ENCODE data around the gene TXNRD1.
"Not testable (repeated sequence)": the region's sequence is repeated elsewhere in the genome, so short reads cannot be mapped to it uniquely, and the experiment has no call there.

Gene TXNRD1

DNA sequence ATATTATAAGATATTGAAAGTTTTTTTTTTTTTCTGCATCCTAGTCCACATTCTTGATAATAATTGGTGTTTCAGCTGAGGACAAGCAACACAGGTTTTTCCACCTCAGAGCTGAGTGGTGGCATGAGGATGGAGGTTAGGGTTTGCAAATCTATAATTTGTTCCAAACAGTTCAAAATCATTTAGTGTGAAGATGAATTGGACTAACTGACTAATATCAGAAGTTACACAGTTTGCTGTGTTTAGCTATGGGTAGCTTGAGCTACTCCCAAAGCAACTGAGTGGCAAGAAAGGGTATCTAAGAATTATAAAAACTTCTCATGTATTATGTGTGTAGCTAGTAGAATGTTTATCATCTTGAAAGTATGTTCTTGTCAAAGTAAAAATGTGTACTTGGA lies 105.0 kb downstream of the TXNRD1 start:
- no peak for DNase-seq (ENCODE audit: low spot score)
- in situ Hi-C loops (cut with MboI; ENCODE audit: low sequenced_read_pairs, unreplicated experiment): no loop called here
- TF ChIP-seq CTCF (IDR thresholded peaks at IDR 0.05; ENCODE audit: borderline replicate concordance, control extremely low read depth, extremely low read depth, insufficient read depth, missing control alignments): no peak

GRCh38 chr12:104321949-104322348 lies 106.4 kb downstream of the TXNRD1 start:
- in situ Hi-C loops (cut with MboI; ENCODE audit: low sequenced_read_pairs, unreplicated experiment): no loop called here
- DNase-seq (ENCODE audit: low spot score): no peak
- no peak for TF ChIP-seq CTCF (IDR thresholded peaks at IDR 0.05; ENCODE audit: borderline replicate concordance, control extremely low read depth, extremely low read depth, insufficient read depth, missing control alignments)

DNA sequence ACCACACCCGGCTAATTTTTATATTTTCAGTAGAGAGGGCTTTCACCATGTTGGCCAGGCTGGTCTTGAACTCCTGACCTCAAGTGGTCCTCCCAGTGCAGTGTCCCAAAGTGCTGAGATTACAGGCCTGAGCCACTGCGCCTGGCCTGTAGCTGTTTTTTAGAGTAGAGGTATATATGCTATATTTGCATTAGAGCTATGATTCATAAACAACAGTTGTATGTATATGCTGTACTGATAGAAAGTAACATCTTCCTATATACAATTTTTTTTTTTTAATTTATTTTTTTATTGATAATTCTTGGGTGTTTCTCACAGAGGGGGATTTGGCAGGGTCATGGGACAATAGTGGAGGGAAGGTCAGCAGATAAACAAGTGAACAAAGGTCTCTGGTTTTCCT lies 107.0 kb downstream of the TXNRD1 start:
- DNase-seq (ENCODE audit: low spot score); in situ Hi-C loops (cut with MboI; ENCODE audit: low sequenced_read_pairs, unreplicated experiment): not testable (repeated sequence)

- in situ Hi-C loops (cut with MboI; ENCODE audit: low sequenced_read_pairs, unreplicated experiment): no loop called here
- TF ChIP-seq CTCF (IDR thresholded peaks at IDR 0.05; ENCODE audit: borderline replicate concordance, control extremely low read depth, extremely low read depth, insufficient read depth, missing control alignments): no peak
- no peak for DNase-seq (ENCODE audit: low spot score)
Measured at GRCh38 chr12:104323899-104324298, 108.3 kb downstream of the TXNRD1 start.

- DNase-seq (ENCODE audit: low spot score); in situ Hi-C loops (cut with MboI; ENCODE audit: low sequenced_read_pairs, unreplicated experiment): not testable (repeated sequence)
Measured at GRCh38 chr12:104328278-104328677, 112.7 kb downstream of the TXNRD1 start.

GRCh38 chr12:104328790-104329189 lies 113.2 kb downstream of the TXNRD1 start:
- in situ Hi-C loops (cut with MboI; ENCODE audit: low sequenced_read_pairs, unreplicated experiment): no loop called here
- no peak for DNase-seq (ENCODE audit: low spot score)
- TF ChIP-seq CTCF (IDR thresholded peaks at IDR 0.05; ENCODE audit: borderline replicate concordance, control extremely low read depth, extremely low read depth, insufficient read depth, missing control alignments): no peak

DNA sequence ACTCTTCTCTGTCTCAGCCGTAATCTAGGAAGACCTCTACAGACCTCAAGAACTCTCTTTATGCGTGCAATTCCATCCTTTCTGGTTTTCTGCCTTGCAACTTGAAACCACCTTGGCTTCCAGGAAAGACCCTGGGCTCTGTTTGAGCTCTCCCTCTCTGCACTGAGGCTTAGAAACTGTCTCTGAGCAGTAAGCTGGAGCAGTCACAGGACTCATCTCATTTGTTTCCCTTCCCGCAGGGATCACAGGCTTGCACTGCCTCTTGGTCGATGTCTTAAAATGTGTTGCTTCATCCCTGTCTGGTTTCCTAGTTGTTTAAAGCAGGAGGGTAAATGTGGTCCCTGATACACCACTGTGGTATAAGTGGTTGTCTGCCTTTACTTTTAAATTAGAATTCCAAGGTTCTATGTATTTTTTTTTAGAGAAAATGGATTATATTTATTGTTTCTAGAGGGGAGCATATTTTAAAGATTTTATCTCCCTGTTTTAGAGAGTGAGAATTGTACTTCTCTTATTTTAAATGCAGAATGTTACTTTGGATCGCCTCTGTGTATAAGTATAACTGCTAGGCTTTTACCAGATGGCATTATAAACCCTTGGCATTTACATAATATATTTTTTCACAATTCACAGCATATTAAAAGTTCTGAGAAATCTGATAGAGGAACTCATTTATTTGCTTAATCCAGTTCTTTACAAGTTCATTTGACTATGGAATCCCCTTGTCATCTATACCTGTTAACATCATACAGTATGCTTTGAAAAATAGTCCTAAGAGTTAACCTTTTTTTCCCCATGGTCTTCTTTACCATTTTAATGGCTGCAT lies 114.3 kb downstream of the TXNRD1 start:
- no peak for TF ChIP-seq CTCF (IDR thresholded peaks at IDR 0.05; ENCODE audit: borderline replicate concordance, control extremely low read depth, extremely low read depth, insufficient read depth, missing control alignments)
- in situ Hi-C loops (cut with MboI; ENCODE audit: low sequenced_read_pairs, unreplicated experiment): no loop called here
- no peak for DNase-seq (ENCODE audit: low spot score)

DNA sequence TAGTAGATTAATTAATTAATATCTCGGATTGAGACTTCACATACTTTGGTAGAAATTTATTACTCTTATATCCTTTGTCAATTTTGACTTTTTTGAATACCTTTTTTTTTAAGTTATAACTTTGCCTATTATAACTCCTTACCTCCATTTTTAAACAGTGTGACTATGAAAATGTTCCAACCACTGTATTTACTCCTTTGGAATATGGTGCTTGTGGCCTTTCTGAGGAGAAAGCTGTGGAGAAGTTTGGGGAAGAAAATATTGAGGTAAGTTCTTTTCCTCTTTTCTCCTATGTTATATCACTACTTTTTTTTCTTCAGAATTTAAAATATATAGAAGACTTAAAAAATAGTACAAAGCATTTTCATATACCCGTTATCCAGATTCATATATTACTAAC lies 115.8 kb downstream of the TXNRD1 start:
- TF ChIP-seq CTCF (IDR thresholded peaks at IDR 0.05; ENCODE audit: borderline replicate concordance, control extremely low read depth, extremely low read depth, insufficient read depth, missing control alignments): no peak

GRCh38 chr12:104332273-104332672 lies 116.7 kb downstream of the TXNRD1 start:
- DNase-seq (ENCODE audit: low spot score); in situ Hi-C loops (cut with MboI; ENCODE audit: low sequenced_read_pairs, unreplicated experiment): not testable (repeated sequence)

More for the DNA sequence above, 115.8 kb downstream of the TXNRD1 start:
- in situ Hi-C loops (cut with MboI; ENCODE audit: low sequenced_read_pairs, unreplicated experiment): no loop called here
- DNase-seq (ENCODE audit: low spot score): no peak

Data from GM13976 (cell line).